GM23338 (cell line): Measurements from ENCODE around the gene SPEM1. TPM values are rescaled to one million over a fixed set of nuclear protein-coding genes. Genes with fewer than 3 reads are reported as not detected.

Source experiments
- CREB1 ChIP-seq: fragments of 250-450 bp; sonication (Bioruptor Pico); IDR thresholded peaks from 2 replicates; pipeline ENCODE4 v1.5.0; 2020; ENCODE audit warnings: low read depth, mild to moderate bottlenecking, moderate library complexity
- EZH2 ChIP-seq: fragments of 200-600 bp; sonication (generic); IDR thresholded peaks from one replicate; pipeline ENCODE4 v1.8.0; 2017; ENCODE audit warnings: antibody characterized with exemption, mild to moderate bottlenecking, low read depth; ENCODE audit not compliant: unreplicated experiment
- EZH2phosphoT487 ChIP-seq: fragments of 200-600 bp; sonication (generic); IDR thresholded peaks from one replicate; pipeline ENCODE4 v1.8.1; 2018; ENCODE audit warnings: antibody characterized with exemption; ENCODE audit not compliant: unreplicated experiment
- POLR2AphosphoS5 ChIP-seq: IDR thresholded peaks from 2 replicates; pipeline ENCODE4 v1.6.1; 2016; ENCODE audit warnings: antibody characterized with exemption, low read depth
- ZNF114 ChIP-seq: fragments of 250-450 bp; sonication (Bioruptor Pico); IDR thresholded peaks from 2 replicates; pipeline ENCODE4 v1.5.0; 2020; ENCODE audit warnings: mild to moderate bottlenecking, moderate library complexity
- ZNF331 ChIP-seq: fragments of 250-450 bp; sonication (Bioruptor Pico); IDR thresholded peaks from 2 replicates; pipeline ENCODE4 v1.5.0; 2020; ENCODE audit warnings: low read depth, mild to moderate bottlenecking, moderate library complexity
- polyA plus RNA-seq: library from polyadenylated mRNA; unstranded; fragments of >200 nt; fragmentation: Nextera tagmentation; extraction: Ambion mirVana; gene quantifications from 2 replicates; pipeline ENCODE4 v1.2.1, GENCODE V29; 2016
- total RNA-seq: library from RNA; depleted of rRNA; stranded (reverse); fragments of >200 nt; shearing (Covaris generic); gene quantifications from 2 replicates; pipeline ENCODE4 v1.2.3, GENCODE V29; 2014
- TF ChIP-seq, protein P1 (sequence below): fragments of 250-450 bp; sonication (Bioruptor Pico); IDR thresholded peaks from 2 replicates; pipeline ENCODE4 v1.5.0; 2020; ENCODE audit warnings: mild to moderate bottlenecking, moderate library complexity
- TF ChIP-seq, protein P2 (sequence below): IDR thresholded peaks from one replicate; pipeline ENCODE4 v1.6.1; 2018; ENCODE audit warnings: antibody characterized with exemption; ENCODE audit not compliant: unreplicated experiment

The SPEM1 gene
- total and polyA plus RNA-seq, 2 experiments from 2014 or later = not detected

- TF ChIP-seq, protein P1, sequence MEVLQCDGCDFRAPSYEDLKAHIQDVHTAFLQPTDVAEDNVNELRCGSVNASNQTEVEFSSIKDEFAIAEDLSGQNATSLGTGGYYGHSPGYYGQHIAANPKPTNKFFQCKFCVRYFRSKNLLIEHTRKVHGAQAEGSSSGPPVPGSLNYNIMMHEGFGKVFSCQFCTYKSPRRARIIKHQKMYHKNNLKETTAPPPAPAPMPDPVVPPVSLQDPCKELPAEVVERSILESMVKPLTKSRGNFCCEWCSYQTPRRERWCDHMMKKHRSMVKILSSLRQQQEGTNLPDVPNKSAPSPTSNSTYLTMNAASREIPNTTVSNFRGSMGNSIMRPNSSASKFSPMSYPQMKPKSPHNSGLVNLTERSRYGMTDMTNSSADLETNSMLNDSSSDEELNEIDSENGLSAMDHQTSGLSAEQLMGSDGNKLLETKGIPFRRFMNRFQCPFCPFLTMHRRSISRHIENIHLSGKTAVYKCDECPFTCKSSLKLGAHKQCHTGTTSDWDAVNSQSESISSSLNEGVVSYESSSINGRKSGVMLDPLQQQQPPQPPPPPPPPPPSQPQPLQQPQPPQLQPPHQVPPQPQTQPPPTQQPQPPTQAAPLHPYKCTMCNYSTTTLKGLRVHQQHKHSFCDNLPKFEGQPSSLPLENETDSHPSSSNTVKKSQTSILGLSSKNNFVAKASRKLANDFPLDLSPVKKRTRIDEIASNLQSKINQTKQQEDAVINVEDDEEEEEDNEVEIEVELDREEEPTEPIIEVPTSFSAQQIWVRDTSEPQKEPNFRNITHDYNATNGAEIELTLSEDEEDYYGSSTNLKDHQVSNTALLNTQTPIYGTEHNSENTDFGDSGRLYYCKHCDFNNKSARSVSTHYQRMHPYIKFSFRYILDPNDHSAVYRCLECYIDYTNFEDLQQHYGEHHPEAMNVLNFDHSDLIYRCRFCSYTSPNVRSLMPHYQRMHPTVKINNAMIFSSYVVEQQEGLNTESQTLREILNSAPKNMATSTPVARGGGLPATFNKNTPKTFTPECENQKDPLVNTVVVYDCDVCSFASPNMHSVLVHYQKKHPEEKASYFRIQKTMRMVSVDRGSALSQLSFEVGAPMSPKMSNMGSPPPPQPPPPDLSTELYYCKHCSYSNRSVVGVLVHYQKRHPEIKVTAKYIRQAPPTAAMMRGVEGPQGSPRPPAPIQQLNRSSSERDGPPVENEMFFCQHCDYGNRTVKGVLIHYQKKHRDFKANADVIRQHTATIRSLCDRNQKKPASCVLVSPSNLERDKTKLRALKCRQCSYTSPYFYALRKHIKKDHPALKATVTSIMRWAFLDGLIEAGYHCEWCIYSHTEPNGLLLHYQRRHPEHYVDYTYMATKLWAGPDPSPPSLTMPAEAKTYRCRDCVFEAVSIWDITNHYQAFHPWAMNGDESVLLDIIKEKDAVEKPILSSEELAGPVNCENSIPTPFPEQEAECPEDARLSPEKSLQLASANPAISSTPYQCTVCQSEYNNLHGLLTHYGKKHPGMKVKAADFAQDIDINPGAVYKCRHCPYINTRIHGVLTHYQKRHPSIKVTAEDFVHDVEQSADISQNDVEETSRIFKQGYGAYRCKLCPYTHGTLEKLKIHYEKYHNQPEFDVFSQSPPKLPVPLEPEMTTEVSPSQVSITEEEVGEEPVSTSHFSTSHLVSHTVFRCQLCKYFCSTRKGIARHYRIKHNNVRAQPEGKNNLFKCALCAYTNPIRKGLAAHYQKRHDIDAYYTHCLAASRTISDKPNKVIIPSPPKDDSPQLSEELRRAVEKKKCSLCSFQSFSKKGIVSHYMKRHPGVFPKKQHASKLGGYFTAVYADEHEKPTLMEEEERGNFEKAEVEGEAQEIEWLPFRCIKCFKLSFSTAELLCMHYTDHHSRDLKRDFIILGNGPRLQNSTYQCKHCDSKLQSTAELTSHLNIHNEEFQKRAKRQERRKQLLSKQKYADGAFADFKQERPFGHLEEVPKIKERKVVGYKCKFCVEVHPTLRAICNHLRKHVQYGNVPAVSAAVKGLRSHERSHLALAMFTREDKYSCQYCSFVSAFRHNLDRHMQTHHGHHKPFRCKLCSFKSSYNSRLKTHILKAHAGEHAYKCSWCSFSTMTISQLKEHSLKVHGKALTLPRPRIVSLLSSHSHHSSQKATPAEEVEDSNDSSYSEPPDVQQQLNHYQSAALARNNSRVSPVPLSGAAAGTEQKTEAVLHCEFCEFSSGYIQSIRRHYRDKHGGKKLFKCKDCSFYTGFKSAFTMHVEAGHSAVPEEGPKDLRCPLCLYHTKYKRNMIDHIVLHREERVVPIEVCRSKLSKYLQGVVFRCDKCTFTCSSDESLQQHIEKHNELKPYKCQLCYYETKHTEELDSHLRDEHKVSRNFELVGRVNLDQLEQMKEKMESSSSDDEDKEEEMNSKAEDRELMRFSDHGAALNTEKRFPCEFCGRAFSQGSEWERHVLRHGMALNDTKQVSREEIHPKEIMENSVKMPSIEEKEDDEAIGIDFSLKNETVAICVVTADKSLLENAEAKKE = no peak
- no peak for TF ChIP-seq POLR2AphosphoS5
- TF ChIP-seq CREB1 (CRISPR knock-in tag) = no peak
- no peak for TF ChIP-seq ZNF331 (CRISPR knock-in tag)
- TF ChIP-seq EZH2phosphoT487 = no peak
- no peak for TF ChIP-seq ZNF114 (CRISPR knock-in tag)
- TF ChIP-seq, protein P2, sequence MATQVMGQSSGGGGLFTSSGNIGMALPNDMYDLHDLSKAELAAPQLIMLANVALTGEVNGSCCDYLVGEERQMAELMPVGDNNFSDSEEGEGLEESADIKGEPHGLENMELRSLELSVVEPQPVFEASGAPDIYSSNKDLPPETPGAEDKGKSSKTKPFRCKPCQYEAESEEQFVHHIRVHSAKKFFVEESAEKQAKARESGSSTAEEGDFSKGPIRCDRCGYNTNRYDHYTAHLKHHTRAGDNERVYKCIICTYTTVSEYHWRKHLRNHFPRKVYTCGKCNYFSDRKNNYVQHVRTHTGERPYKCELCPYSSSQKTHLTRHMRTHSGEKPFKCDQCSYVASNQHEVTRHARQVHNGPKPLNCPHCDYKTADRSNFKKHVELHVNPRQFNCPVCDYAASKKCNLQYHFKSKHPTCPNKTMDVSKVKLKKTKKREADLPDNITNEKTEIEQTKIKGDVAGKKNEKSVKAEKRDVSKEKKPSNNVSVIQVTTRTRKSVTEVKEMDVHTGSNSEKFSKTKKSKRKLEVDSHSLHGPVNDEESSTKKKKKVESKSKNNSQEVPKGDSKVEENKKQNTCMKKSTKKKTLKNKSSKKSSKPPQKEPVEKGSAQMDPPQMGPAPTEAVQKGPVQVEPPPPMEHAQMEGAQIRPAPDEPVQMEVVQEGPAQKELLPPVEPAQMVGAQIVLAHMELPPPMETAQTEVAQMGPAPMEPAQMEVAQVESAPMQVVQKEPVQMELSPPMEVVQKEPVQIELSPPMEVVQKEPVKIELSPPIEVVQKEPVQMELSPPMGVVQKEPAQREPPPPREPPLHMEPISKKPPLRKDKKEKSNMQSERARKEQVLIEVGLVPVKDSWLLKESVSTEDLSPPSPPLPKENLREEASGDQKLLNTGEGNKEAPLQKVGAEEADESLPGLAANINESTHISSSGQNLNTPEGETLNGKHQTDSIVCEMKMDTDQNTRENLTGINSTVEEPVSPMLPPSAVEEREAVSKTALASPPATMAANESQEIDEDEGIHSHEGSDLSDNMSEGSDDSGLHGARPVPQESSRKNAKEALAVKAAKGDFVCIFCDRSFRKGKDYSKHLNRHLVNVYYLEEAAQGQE = no peak
- no peak for TF ChIP-seq EZH2
These were observed 28.8 kb upstream of the SPEM1 start (continued) for GRCh38 chr17:7391307-7391706.
